ENCODE measurements around the gene OR2F2.

OR2F2 gene

DNA sequence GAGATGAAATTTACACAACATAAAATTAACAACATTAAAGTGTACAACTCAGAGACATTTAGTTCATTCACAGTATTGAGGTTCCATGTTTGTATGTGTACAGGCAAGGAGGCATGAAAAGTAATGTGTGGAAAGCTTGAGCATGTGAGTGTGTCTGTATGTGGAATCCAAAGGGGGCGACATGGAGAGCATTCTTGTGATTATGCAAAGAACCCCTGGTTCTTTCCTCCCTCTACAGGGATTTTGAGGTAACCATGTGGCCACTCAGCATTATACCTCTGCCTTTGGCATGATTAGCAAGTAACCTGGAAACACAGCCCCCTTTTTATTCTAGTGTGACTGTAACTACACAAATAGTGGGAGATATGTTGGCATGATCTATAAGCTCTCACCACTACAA is 40.6 kb downstream of the OR2F2 start:
- no peak for DNase-seq (ENCODE audit: extremely low read depth in 1 of 2, low read depth in 1 of 2)

DNA sequence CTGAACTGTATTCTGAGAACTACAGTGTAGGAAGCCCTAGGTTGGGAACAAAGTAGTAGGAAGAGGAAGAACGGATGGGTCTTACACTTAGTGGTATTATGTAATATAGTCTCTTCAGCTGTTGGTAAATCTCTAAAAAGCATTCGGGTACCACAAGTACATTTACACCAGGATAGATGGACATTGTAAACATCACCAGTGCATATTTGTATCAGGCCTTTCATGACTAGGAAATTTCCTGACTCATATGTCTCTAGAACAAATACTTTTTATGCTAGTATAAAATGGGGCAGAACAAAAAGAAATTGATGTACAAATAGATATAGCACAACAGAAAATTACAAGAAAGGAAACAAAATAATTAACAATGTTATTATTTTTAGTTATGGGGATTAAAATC is 43.6 kb downstream of the OR2F2 start:
- no peak for DNase-seq (ENCODE audit: extremely low read depth in 1 of 2, low read depth in 1 of 2)

GRCh38 chr7:143979359-143979758 is 44.3 kb downstream of the OR2F2 start:
- no peak for DNase-seq (ENCODE audit: extremely low read depth in 1 of 2, low read depth in 1 of 2)

- no peak for DNase-seq (ENCODE audit: extremely low read depth in 1 of 2, low read depth in 1 of 2)
Observed at GRCh38 chr7:143979998-143980397, 45.0 kb downstream of the OR2F2 start.

GRCh38 chr7:143980746-143981510 is 45.9 kb downstream of the OR2F2 start:
- DNase-seq (ENCODE audit: extremely low read depth in 1 of 2, low read depth in 1 of 2), result no peak

DNA sequence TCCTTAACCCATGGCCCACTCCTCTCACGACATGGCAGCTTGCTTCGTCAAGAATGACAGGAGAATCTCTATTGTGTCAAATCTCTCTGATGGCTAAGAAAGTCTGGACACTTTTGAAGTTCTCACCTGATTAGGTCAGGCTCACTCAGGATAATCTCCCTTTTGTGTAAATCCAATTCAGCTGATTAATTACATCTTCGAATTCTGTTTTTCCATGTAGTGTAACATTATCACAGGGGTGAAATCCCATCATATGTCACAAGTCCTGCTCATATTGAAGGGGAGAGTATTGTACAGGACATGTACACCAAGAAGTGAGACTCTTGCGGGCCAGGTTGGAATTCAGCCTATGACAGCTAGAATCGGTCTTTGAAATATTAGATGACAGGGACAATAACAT is 48.9 kb downstream of the OR2F2 start:
- no peak for DNase-seq (ENCODE audit: extremely low read depth in 1 of 2, low read depth in 1 of 2)

Data from activated CD8-positive, alpha-beta memory T cell treated with anti-CD3 and anti-CD28 coated beads for 1 hour (primary cell).